GM10266 (cell line): ENCODE measurements around the gene LEUTX.
"Not testable (repeated sequence)": the region's sequence is repeated elsewhere in the genome, so short reads cannot be mapped to it uniquely, and the experiment has no call there.

Experiments
- DNase-seq: peaks from one replicate; pipeline ENCODE4 v3.0.0; 2012; ENCODE audit errors: extremely low spot score
- CTCF ChIP-seq: IDR thresholded peaks from 2 replicates; pipeline ENCODE4 v1.5.1; 2012; ENCODE audit warnings: mild to moderate bottlenecking, low read depth; ENCODE audit not compliant: control insufficient read depth, insufficient read depth; ENCODE audit errors: missing control alignments

Gene LEUTX

GRCh38 chr19:39813264-39813993, 34.8 kb downstream of the LEUTX start:
- TF ChIP-seq CTCF, result no peak
- DNase-seq, result no peak

GRCh38 chr19:39814111-39814510, 35.5 kb downstream of the LEUTX start:
- DNase-seq, result not testable (repeated sequence)

DNA sequence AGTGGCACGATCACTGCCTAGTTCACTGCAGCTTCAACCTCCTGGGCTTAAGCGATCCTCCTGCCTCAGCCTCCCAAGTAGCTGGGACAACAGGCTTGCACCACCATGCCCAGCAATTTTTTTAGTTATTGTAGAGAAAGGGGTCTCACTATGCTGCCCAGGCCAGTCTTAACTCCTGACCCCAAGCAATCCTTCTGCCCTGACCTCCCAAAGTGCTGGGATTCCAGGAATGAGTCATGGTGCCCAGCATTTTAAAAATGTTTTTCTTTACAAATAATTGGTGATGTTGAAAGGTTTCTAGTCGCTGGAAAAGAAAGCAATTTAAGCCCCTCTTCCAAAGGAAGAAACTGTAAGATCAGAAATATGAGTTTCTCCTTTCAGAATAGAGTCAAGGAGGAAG, 35.9 kb downstream of the LEUTX start:
- no peak for TF ChIP-seq CTCF
- no peak for DNase-seq

DNA sequence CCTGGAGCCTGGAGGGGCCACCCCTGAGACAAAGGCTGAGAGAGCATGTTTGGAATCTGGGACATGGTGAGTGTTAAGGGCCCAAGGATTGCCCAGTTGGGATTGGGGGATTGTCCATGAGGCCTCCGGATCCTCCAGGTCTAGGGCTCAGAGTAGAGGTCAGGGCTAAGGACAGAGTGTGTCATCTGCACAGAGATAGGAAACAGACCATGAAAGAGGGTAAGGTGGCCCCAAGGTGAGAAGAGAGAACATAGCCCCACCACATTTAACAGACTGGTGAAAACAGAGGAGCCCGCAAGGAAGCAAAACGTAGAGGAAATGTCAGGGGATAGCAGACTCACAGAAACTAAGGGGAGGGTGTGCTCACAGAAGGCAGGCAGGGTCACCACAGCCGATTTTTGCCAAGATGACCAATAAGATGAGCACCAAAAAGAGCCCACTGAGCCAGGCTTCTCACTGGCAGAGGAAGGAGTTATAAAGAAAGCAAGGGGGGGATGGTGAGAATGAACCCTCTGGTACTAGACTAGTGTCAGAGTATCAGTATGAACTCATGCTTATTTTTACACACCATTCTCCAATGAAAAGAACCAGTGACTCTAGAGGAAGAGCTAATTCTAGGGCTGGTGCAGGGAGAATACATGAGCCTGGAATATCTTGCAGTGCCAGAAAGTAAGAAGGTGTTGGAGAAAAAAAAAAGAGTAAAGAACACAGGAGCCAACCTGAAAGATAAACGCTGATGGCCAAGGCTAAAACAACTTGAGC, 37.8 kb downstream of the LEUTX start:
- no peak for TF ChIP-seq CTCF
- no peak for DNase-seq

GRCh38 chr19:39817888-39818561, 39.4 kb downstream of the LEUTX start:
- DNase-seq, result no peak
- no peak for TF ChIP-seq CTCF

- TF ChIP-seq CTCF, result no peak
- peak; percentile 83 for DNase-seq
Observed at GRCh38 chr19:39818626-39819097, 40.0 kb downstream of the LEUTX start.

- no peak for TF ChIP-seq CTCF
- DNase-seq, result no peak
Observed at GRCh38 chr19:39819786-39820185, 41.1 kb downstream of the LEUTX start.
